NCI-H1694 (cell line): ENCODE data around the gene CCDC6.
"Not testable (repeated sequence)": the region's sequence is repeated elsewhere in the genome, so short reads cannot be mapped to it uniquely, and the experiment has no call there.

Source experiments
- DNase-seq: peaks from one replicate; lab custom pipeline; 2025; lab: John Stamatoyannopoulos, UW

The CCDC6 gene

GRCh38 chr10:59905731-59906416 lies 482 bp downstream of the CCDC6 start:
- no peak for DNase-seq

GRCh38 chr10:59905066-59905730 lies 1.2 kb downstream of the CCDC6 start:
- DNase-seq: no peak

- DNase-seq: no peak
These were observed 1.8 kb downstream of the CCDC6 start for GRCh38 chr10:59904426-59905065.

- DNase-seq: no peak
These were observed 2.5 kb downstream of the CCDC6 start for GRCh38 chr10:59903871-59904270.

- no peak for DNase-seq
These were observed 4.3 kb downstream of the CCDC6 start for GRCh38 chr10:59902016-59902415.

GRCh38 chr10:59901470-59901869 lies 4.9 kb downstream of the CCDC6 start:
- DNase-seq: no peak

GRCh38 chr10:59900048-59900727 lies 6.2 kb downstream of the CCDC6 start:
- no peak for DNase-seq

- no peak for DNase-seq
These were observed 8.1 kb downstream of the CCDC6 start for GRCh38 chr10:59898125-59898835.

GRCh38 chr10:59896191-59896590 lies 10.2 kb downstream of the CCDC6 start:
- DNase-seq: no peak

- DNase-seq: no peak
These were observed 10.7 kb downstream of the CCDC6 start for GRCh38 chr10:59895629-59896116.

GRCh38 chr10:59894114-59894513 lies 12.2 kb downstream of the CCDC6 start:
- DNase-seq: no peak

- no peak for DNase-seq
These were observed 13.7 kb downstream of the CCDC6 start for GRCh38 chr10:59892697-59893096.

GRCh38 chr10:59891936-59892335 lies 14.4 kb downstream of the CCDC6 start:
- no peak for DNase-seq

- no peak for DNase-seq
These were observed 15.0 kb downstream of the CCDC6 start for GRCh38 chr10:59891349-59891748.

GRCh38 chr10:59888781-59889435 lies 17.4 kb downstream of the CCDC6 start:
- peak; percentile 63 for DNase-seq

- no peak for DNase-seq
These were observed 18.2 kb downstream of the CCDC6 start for GRCh38 chr10:59887972-59888640.

GRCh38 chr10:59887006-59887405 lies 19.4 kb downstream of the CCDC6 start:
- no peak for DNase-seq

GRCh38 chr10:59885430-59886134 lies 20.8 kb downstream of the CCDC6 start:
- DNase-seq: no peak

GRCh38 chr10:59884893-59885292 lies 21.5 kb downstream of the CCDC6 start:
- DNase-seq: not testable (repeated sequence)

- DNase-seq: no peak
These were observed 24.7 kb downstream of the CCDC6 start for GRCh38 chr10:59881640-59882039.
